Stimulated activated CD4-positive, alpha-beta T cell treated with anti-CD3 and anti-CD28 coated beads, Interleukin-1b, Interleukin-23, amount 100 ng/mL, for 24 hours (primary cell): ENCODE measurements around the gene HDDC2.

Experiments
- DNase-seq, 4 experiments: peaks; one replicate each; pipeline ENCODE4 v3.0.0-alpha.2; 2020; ENCODE audit warnings: low read depth in 4 of 4, low spot score in 1 of 4

HDDC2 gene

DNA sequence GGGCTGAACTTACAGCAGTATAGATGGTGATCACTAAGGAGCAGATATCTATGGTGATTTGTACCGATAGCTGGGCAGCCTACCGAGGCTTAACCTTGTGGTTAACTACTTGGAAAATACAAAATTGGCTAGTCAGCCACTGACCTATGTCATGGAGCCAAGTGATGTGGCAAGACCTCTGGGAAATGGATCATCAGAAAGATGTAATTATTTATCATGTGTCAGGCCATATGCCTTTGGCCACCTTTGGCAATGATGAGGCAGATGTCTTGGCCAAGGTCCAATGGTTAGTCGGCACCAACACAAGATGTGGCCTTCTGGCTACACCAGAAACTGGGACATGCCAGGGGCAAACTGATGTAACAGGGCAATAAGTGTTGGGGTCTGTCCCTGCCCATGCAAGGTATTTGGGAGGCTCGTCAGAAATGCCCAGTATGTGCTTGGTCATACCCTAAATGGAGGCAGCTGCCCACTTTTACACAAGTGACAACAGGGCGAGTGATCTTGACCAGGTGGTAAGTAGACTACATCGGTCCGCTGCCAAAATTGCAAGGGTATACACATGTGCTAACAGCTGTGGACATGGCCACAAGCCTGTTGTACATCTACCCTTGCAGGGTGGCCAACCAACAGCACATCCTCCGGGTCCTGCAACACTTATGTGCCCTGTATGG, 30.1 kb downstream of the HDDC2 start:
- DNase-seq = no peak

DNA sequence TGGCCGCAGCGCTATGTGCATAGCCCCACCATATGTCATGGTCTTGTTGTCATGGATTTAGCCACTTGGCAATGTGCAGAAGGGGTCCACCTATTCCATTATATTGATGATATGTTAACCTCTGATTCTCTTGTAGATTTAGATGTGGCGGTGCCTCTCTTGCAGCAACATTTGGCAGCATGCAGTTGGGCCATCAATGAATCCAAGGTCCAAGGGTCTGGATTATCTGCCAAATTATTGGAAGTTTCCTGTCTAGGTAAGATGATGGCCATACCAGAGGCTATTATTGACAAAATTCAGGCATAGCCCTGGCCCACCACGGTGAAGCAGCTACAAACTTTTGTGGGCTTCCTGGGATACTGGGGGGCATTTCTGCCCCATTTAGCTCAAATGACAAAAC, 31.4 kb downstream of the HDDC2 start:
- DNase-seq = no peak

DNA sequence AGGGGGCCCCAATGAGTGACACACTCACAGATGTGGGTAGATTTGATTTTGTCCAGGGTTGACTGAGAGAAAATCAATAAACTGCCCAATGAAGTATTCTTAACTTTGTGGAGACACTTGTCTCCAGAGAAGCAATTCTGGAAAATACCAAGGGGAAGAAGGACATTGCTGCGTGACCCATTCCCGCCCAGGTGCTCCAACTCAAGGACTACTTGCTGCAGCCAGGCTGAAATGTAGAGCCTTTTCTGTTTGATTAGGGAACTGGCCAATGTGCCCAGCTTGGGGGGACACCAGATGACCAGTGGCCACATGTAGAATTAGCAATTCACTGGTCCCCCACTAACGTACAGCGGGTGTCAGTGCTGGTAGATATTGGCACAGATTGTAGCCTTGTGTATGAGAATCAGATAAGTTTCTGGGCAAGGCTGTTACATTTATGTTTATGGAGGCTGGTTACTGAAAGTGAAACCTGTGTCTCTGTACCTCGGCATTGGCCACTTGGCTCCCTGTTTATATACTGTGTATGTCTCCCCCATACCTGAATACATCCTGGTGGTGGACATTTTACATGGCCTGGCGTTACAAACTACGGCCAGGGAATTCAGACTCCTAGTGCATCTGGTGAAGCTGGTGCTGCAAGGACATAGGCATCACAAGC, 32.3 kb downstream of the HDDC2 start:
- no peak for DNase-seq

DNA sequence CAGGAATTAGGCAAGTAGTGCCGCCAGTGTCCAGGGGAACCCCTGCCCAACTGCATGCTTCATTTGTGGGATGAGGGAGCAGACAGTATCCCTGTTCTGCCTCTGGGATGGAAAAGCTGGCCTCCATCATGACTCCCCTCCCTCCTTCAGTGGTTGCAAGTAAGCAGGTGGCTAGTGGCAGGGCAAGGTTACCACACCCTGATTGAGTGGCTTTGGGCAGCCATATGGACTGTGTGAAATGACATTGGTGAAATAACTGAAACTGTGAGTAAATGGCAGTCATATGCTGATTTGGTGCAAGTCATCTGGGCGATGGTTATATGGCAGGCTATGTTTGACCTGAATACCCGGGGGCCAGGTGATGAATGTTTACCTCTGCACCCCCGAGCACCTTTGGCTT, 33.0 kb downstream of the HDDC2 start:
- no peak for DNase-seq

GRCh38 chr6:125267806-125268523, 33.8 kb downstream of the HDDC2 start:
- DNase-seq = no peak

DNA sequence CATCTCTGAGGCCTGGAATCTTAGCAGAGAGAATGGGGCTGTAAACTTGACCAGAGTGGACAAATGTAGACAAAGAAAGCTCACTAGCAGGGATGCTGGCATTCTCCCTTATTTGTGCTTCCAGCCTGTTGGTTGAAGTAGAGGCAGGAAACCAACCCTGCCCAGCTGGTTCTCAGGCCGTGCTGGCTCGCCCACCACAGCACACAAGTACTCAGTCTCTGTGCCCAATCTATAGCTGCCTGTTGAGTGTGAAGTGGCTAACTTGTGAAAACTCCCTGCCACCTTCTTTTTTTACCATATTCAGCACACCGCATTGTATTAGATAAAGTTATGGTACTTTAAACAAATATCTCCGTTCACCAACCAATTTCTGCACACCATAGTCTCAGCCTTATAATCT, 37.3 kb downstream of the HDDC2 start:
- no peak for DNase-seq

DNA sequence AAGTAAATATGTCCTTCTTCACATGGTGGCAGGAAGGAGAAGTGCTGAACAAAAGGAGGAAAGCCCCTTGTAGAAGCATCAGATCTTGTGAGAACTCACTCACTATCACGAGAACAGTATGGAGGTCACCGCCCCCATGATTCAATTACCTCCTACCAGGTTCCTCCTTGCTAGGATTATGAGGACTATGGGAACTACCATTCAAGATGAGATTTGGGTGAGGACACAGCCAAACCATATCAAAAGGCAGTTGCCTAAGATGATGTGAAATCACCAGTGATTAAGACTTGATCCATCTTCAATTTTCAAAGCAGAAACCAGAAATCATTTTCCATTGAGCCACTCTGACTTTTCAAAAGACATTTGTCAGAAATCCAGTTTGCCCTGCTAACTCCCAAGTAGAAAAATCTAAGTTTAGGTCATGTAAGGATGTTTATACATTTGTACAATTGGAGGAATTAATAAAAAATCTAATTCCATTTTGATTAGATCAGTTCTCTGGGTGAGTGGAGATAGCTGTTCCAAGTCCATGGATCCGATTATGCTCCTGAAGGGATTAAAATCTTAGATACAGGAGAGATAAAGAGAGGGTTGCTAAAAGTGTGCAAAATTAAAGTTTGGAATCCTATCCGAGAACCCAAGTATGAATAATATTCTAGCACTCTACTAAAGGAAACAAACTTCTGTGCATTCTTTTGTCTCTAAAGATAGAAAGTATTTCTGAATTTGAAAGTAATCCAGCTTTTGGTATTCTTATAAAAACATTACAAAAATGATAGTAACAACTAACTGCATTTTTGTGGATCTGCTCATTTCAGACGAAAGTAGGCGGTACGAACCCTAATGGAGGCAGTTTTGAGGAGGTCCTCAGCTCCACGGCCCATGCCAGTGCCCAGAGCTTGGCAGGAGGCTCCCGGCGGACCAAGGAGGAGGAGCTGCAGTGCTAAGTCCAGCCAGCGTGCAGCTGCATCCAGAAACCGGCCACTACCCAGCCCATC, 39.5 kb downstream of the HDDC2 start:
- no peak for DNase-seq

DNA sequence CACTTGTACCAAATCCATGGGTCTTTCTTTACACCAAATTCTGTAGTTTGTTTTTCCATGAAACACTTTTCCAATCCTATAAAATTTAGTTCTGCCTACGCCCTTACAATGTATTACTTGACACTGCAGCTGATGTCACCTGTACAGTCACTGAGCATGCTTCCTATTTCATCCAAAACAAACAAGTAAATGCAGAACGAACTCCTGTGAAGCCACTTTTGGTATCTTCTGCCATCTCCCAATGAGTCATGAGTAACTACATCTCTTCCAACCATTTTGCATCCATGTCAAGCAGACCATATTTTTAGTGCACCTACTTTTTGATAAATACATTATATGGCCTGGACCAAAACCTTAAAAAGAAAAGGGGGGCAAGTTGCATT, 42.4 kb downstream of the HDDC2 start:
- no peak for DNase-seq

GRCh38 chr6:125258651-125259353, 43.0 kb downstream of the HDDC2 start:
- DNase-seq = no peak

- no peak for DNase-seq
These were observed 44.4 kb downstream of the HDDC2 start for GRCh38 chr6:125257351-125257750.

GRCh38 chr6:125255201-125255600, 46.6 kb downstream of the HDDC2 start:
- no peak for DNase-seq

DNA sequence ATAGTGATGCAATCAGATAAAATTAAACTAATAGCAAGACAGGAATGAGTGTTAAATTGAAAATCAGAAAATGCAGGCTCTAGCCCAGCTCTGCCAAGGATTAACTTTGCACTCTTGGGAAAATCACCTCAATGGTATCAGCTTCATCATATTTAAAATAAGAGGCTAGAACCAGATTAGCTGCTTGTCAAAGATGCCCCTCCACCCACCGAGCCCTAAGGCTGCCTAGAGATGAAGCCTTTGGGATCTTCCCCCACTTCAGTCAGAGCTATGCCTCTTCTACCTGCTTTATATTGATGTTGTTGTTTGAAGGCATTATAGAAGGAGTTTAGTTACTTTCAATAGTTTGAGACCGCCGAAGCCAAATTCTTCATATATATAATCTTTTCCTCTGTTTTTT, 47.4 kb downstream of the HDDC2 start:
- DNase-seq = no peak

GRCh38 chr6:125253881-125254280, 47.9 kb downstream of the HDDC2 start:
- no peak for DNase-seq

GRCh38 chr6:125252891-125253290, 48.9 kb downstream of the HDDC2 start:
- DNase-seq = no peak

GRCh38 chr6:125251516-125252220, 50.1 kb downstream of the HDDC2 start:
- DNase-seq = no peak

- DNase-seq = no peak
These were observed 51.3 kb downstream of the HDDC2 start for GRCh38 chr6:125250511-125250910.

- DNase-seq = no peak
These were observed 53.6 kb downstream of the HDDC2 start for GRCh38 chr6:125248136-125248535.

- no peak for DNase-seq
These were observed 55.2 kb downstream of the HDDC2 start for GRCh38 chr6:125246566-125246965.

- DNase-seq = no peak
These were observed 56.1 kb downstream of the HDDC2 start for GRCh38 chr6:125245523-125246264.
